HepG2 (cell line): ENCODE measurements around the gene SLC12A3. TPM values are rescaled to one million over a fixed set of nuclear protein-coding genes. Genes with fewer than 3 reads are reported as not detected.
A peak's percentile ranks its signal among the peaks of the same experiment; 100 is the strongest.

ENCODE experiments used
- ADNP ChIP-seq: sonication (generic); formaldehyde crosslinking; IDR thresholded peaks from 2 replicates; pipeline ENCODE4 v1.4.0; 2020; ENCODE audit warnings: missing genetic modification reagents
- CEBPG ChIP-seq: IDR thresholded peaks from 2 replicates; pipeline ENCODE4 v1.6.1; 2016
- GTF2F1 ChIP-seq: fragments of 150-350 bp; IDR thresholded peaks from 2 replicates; pipeline ENCODE4 v1.6.1; 2014; ENCODE audit warnings: low read length
- HIVEP1 ChIP-seq: sonication (generic); formaldehyde crosslinking; IDR thresholded peaks from 2 replicates; pipeline ENCODE4 v1.4.0; 2020; ENCODE audit warnings: mild to moderate bottlenecking, missing genetic modification reagents
- HMG20B ChIP-seq: conservative IDR thresholded peaks from 2 replicates; pipeline ENCODE4 v1.6.1; 2016; ENCODE audit warnings: missing genetic modification reagents, missing compliant biosample characterization
- POLR2AphosphoS5 ChIP-seq: IDR thresholded peaks from 2 replicates; pipeline ENCODE4 v1.6.1; 2012; ENCODE audit warnings: low read depth, low read length
- RAD21 ChIP-seq: fragments of 450-650 bp; formaldehyde crosslinking; IDR thresholded peaks from 2 replicates; pipeline ENCODE4 v1.5.0; 2020; ENCODE audit warnings: mild to moderate bottlenecking
- RBM22 ChIP-seq: fragments of 200-400 bp; formaldehyde crosslinking; optimal IDR thresholded peaks from 2 replicates; pipeline ENCODE3; 2017; ENCODE audit warnings: mild to moderate bottlenecking, low read length, moderate library complexity
- SALL2 ChIP-seq: sonication (generic); formaldehyde crosslinking; IDR thresholded peaks from 2 replicates; pipeline ENCODE4 v1.8.1; 2023; ENCODE audit warnings: mild to moderate bottlenecking, missing genetic modification reagents, inconsistent platforms
- SP5 ChIP-seq: IDR thresholded peaks from 2 replicates; pipeline ENCODE4 v1.6.1; 2016; ENCODE audit warnings: low read depth, borderline replicate concordance
- TCF7 ChIP-seq: sonication (generic); IDR thresholded peaks from 2 replicates; pipeline ENCODE4 v1.6.1; 2016; ENCODE audit warnings: antibody characterized with exemption, low read depth
- TEAD2 ChIP-seq: sonication (generic); formaldehyde crosslinking; IDR thresholded peaks from 2 replicates; pipeline ENCODE4 v1.9.0; 2021; ENCODE audit warnings: missing genetic modification reagents
- ZFP1 ChIP-seq: IDR thresholded peaks from 2 replicates; pipeline ENCODE4 v1.6.1; 2016
- ZMYM3 ChIP-seq: sonication (generic); formaldehyde crosslinking; IDR thresholded peaks from 2 replicates; pipeline ENCODE4 v1.5.1; 2020; ENCODE audit warnings: mild to moderate bottlenecking, missing genetic modification reagents
- ZNF12 ChIP-seq: sonication (generic); formaldehyde crosslinking; IDR thresholded peaks from 2 replicates; pipeline ENCODE4 v1.5.0; 2020; ENCODE audit warnings: missing genetic modification reagents
- ZNF326 ChIP-seq: sonication (generic); formaldehyde crosslinking; IDR thresholded peaks from 2 replicates; pipeline ENCODE4 v1.4.0; 2020; ENCODE audit warnings: missing genetic modification reagents, borderline replicate concordance
- ZNF33A ChIP-seq: sonication (generic); formaldehyde crosslinking; IDR thresholded peaks from 2 replicates; pipeline ENCODE4 v1.5.1; 2020; ENCODE audit warnings: missing genetic modification reagents, mild to moderate bottlenecking, moderate library complexity, borderline replicate concordance
- ZNF749 ChIP-seq: sonication (generic); formaldehyde crosslinking; IDR thresholded peaks from 2 replicates; pipeline ENCODE4 v1.8.0; 2022; ENCODE audit warnings: mild to moderate bottlenecking, missing genetic modification reagents, moderate library complexity, borderline replicate concordance
- polyA plus RNA-seq, 8 experiments: library from polyadenylated mRNA; depleted of rRNA in 3 of 8; stranded (reverse) in 7 of 8; unstranded in 1 of 8; fragments of >200 nt; fragmentation: Illumina TruSeq in 4 of 8; extraction: Trizol in 4 of 8; gene quantifications; 2 replicates each; pipeline versions ENCODE4 v1.2.1 to v1.2.3, GENCODE V29; 2011 to 2016; ENCODE audit warnings: low read depth in 4 of 8, missing spikeins in 1 of 8, mixed read lengths in 1 of 8; ENCODE audit not compliant: insufficient read depth in 1 of 8
- total RNA-seq, 5 experiments: library from RNA; depleted of rRNA; stranded (reverse); fragments of >200 nt; fragmentation: Illumina TruSeq; extraction: Trizol; gene quantifications; 2 replicates each; pipeline ENCODE4 v1.2.3, GENCODE V29; 2016; ENCODE audit warnings: low read depth in 1 of 5
- TF ChIP-seq, protein P1 (sequence below): sonication (generic); formaldehyde crosslinking; IDR thresholded peaks from 2 replicates; pipeline ENCODE4 v1.8.0; 2022; ENCODE audit warnings: missing genetic modification reagents, mild to moderate bottlenecking, moderate library complexity, borderline replicate concordance
- TF ChIP-seq, protein P2 (sequence below): sonication (generic); formaldehyde crosslinking; IDR thresholded peaks from 2 replicates; pipeline ENCODE4 v1.8.1; 2023; ENCODE audit warnings: mild to moderate bottlenecking, missing genetic modification reagents
- TF ChIP-seq, protein P3 (sequence below): sonication (generic); formaldehyde crosslinking; IDR thresholded peaks from 2 replicates; pipeline ENCODE4 v1.5.1; 2020; ENCODE audit warnings: mild to moderate bottlenecking, missing genetic modification reagents, moderate library complexity
- TF ChIP-seq, protein P4 (sequence below): sonication (generic); formaldehyde crosslinking; IDR thresholded peaks from 2 replicates; pipeline ENCODE4 v1.5.1; 2020; ENCODE audit warnings: mild to moderate bottlenecking, moderate library complexity, missing genetic modification reagents

Gene SLC12A3
- total and polyA plus RNA-seq, 2 of the 13 experiments (the other 11 are each of a cell fraction or from before 2014, with no cell fraction given) = 6.2 TPM; not detected in 1

DNA sequence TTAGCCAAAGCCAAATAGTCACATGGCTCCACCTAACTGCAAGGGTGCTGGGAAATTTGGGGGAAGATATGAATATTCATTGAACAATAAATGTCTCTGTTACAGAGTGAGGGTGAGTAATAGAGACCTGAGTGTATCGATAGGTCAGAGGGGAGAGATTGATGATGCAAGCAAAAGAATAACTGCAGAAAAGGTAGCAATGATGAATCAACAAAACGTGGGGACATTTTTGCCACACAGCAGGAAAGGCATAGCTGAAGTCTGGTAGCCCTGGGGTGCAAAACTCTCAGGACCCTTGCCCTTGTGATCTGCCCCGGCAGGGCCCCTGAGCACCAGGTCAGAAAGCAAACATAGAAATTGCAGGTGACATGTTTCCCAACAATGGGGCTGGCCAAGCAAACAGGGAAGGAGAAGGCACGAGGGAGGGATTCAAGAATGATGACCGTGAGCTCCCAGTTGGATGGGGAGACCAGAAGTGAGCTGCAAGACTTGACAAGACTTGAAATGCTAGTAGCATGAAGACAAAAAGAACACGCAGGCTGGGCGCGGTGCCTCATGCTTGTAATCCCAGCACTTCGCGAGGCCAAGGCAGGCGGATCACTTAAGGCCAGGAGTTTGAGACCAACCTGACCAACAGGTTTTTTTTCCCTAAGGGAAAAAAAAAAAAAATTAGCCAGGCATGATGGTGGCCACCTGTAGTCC lies 54.2 kb downstream of the SLC12A3 start (continued):
- TF ChIP-seq ZNF33A (CRISPR knock-in tag) (peak; percentile 91; the same call in 1 of the 2 replicates), CEBPG (CRISPR knock-in tag) (peak; percentile 93), ZNF326 (CRISPR knock-in tag) (no peak), ZMYM3 (peak; percentile 93), HIVEP1 (CRISPR knock-in tag) (peak; percentile 69; the same call in 1 of the 2 replicates), ZNF749 (peak; percentile 41; the same call in 1 of the 2 replicates), TEAD2 (CRISPR knock-in tag) (0 out of 2 replicates have a peak, but pooled peaks have one; percentile 33), ZNF12 (CRISPR knock-in tag) (peak; percentile 79), HMG20B (CRISPR knock-in tag) (peak; percentile 81), SP5 (CRISPR knock-in tag) (peak; percentile 81), ZFP1 (peak; percentile 80), TCF7 (peak; percentile 64; the same call in 1 of the 2 replicates), ADNP (peak; percentile 76; the same call in 1 of the 2 replicates), SALL2 (CRISPR knock-in tag) (no peak), POLR2AphosphoS5 (no peak), RAD21 (CRISPR knock-in tag) (peak; percentile 22; the same call in 1 of the 2 replicates), GTF2F1 (no peak), RBM22 (no peak)
- TF ChIP-seq, protein P1, sequence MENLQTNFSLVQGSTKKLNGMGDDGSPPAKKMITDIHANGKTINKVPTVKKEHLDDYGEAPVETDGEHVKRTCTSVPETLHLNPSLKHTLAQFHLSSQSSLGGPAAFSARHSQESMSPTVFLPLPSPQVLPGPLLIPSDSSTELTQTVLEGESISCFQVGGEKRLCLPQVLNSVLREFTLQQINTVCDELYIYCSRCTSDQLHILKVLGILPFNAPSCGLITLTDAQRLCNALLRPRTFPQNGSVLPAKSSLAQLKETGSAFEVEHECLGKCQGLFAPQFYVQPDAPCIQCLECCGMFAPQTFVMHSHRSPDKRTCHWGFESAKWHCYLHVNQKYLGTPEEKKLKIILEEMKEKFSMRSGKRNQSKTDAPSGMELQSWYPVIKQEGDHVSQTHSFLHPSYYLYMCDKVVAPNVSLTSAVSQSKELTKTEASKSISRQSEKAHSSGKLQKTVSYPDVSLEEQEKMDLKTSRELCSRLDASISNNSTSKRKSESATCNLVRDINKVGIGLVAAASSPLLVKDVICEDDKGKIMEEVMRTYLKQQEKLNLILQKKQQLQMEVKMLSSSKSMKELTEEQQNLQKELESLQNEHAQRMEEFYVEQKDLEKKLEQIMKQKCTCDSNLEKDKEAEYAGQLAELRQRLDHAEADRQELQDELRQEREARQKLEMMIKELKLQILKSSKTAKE (CRISPR knock-in tag) = peak; percentile 79
- TF ChIP-seq, protein P2, sequence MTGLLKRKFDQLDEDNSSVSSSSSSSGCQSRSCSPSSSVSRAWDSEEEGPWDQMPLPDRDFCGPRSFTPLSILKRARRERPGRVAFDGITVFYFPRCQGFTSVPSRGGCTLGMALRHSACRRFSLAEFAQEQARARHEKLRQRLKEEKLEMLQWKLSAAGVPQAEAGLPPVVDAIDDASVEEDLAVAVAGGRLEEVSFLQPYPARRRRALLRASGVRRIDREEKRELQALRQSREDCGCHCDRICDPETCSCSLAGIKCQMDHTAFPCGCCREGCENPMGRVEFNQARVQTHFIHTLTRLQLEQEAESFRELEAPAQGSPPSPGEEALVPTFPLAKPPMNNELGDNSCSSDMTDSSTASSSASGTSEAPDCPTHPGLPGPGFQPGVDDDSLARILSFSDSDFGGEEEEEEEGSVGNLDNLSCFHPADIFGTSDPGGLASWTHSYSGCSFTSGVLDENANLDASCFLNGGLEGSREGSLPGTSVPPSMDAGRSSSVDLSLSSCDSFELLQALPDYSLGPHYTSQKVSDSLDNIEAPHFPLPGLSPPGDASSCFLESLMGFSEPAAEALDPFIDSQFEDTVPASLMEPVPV (CRISPR knock-in tag) = no peak; the same call in 1 of the 2 replicates
- TF ChIP-seq, protein P3, sequence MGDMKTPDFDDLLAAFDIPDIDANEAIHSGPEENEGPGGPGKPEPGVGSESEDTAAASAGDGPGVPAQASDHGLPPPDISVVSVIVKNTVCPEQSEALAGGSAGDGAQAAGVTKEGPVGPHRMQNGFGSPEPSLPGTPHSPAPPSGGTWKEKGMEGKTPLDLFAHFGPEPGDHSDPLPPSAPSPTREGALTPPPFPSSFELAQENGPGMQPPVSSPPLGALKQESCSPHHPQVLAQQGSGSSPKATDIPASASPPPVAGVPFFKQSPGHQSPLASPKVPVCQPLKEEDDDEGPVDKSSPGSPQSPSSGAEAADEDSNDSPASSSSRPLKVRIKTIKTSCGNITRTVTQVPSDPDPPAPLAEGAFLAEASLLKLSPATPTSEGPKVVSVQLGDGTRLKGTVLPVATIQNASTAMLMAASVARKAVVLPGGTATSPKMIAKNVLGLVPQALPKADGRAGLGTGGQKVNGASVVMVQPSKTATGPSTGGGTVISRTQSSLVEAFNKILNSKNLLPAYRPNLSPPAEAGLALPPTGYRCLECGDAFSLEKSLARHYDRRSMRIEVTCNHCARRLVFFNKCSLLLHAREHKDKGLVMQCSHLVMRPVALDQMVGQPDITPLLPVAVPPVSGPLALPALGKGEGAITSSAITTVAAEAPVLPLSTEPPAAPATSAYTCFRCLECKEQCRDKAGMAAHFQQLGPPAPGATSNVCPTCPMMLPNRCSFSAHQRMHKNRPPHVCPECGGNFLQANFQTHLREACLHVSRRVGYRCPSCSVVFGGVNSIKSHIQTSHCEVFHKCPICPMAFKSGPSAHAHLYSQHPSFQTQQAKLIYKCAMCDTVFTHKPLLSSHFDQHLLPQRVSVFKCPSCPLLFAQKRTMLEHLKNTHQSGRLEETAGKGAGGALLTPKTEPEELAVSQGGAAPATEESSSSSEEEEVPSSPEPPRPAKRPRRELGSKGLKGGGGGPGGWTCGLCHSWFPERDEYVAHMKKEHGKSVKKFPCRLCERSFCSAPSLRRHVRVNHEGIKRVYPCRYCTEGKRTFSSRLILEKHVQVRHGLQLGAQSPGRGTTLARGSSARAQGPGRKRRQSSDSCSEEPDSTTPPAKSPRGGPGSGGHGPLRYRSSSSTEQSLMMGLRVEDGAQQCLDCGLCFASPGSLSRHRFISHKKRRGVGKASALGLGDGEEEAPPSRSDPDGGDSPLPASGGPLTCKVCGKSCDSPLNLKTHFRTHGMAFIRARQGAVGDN (CRISPR knock-in tag) = peak; percentile 82
- TF ChIP-seq, protein P4, sequence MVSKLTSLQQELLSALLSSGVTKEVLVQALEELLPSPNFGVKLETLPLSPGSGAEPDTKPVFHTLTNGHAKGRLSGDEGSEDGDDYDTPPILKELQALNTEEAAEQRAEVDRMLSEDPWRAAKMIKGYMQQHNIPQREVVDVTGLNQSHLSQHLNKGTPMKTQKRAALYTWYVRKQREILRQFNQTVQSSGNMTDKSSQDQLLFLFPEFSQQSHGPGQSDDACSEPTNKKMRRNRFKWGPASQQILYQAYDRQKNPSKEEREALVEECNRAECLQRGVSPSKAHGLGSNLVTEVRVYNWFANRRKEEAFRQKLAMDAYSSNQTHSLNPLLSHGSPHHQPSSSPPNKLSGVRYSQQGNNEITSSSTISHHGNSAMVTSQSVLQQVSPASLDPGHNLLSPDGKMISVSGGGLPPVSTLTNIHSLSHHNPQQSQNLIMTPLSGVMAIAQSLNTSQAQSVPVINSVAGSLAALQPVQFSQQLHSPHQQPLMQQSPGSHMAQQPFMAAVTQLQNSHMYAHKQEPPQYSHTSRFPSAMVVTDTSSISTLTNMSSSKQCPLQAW (CRISPR knock-in tag) = peak; percentile 67
